ENCODE measurements around the gene FARS2. TPM values are rescaled to one million over a fixed set of nuclear protein-coding genes. Genes with fewer than 3 reads are reported as not detected.

The FARS2 gene
- total and polyA plus RNA-seq, 2 donors (not counting 1 experiment from before 2014, with no cell fraction given): 11.0 to 18.5 TPM

DNA sequence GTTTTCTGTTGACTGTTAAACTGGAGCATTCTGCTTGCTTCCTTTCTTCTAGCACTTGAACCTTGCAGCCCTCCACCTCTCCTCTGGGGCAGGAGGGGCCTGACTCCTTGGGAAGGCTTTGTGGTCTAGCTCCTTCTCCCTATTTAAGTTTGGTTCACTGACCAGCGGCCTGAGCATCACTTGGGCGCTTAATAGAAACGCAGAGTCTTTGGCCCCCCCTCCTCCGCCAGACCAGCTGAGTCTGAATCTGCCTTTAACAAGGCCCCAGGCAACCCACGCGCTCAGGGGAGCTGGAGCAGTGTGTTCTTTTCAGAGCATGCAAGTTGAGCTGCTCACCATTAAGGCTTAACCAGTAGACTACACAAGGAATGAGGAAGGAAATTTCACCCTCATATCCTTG, 519.7 kb downstream of the FARS2 start:
- TF ChIP-seq CTCF (conservative IDR thresholded peaks at IDR 0.05 in 1 of 2, IDR thresholded peaks at IDR 0.05 in 1 of 2; ENCODE audit: low read depth in 1 of 2, low read length in 2 of 2) (no peak), EZH2 (IDR thresholded peaks at IDR 0.05; ENCODE audit: low read length, missing control alignments) (no peak)
- no peak for DNase-seq (ENCODE audit: low read depth in 2 of 2)
- H3K27ac ChIP-seq (ENCODE audit: insufficient read depth, low read length): no peak overlapping the region
- no peak overlapping the region for H3K9ac ChIP-seq (ENCODE audit: insufficient read depth, low read length)
- no peaks in the 10 kb centered on the region for H3K9me3 ChIP-seq (ENCODE audit: control insufficient read depth, insufficient read depth, low read depth, low read length)
- H3K27me3 ChIP-seq (ENCODE audit: control insufficient read depth, insufficient read depth, low read length): no peaks in the 10 kb centered on the region
- no peak overlapping the region for H3K4me2 ChIP-seq (ENCODE audit: extremely low read depth, insufficient read depth, low read length)
- H2AFZ ChIP-seq (ENCODE audit: low read length): no peak overlapping the region
- H4K20me1 ChIP-seq (ENCODE audit: control insufficient read depth, extremely low read depth, insufficient read depth, low read length): no peaks in the 10 kb centered on the region
- no peak overlapping the region for H3K4me3 ChIP-seq (replicated peaks in 1 of 4; ENCODE audit: control extremely low read depth in 1 of 4, insufficient read depth in 1 of 4, low read depth in 3 of 4, low read length in 4 of 4)
- H3K36me3 ChIP-seq (ENCODE audit: control insufficient read depth, insufficient read depth, low read length): no peaks in the 10 kb centered on the region
- H3K79me2 ChIP-seq (ENCODE audit: control insufficient read depth, insufficient read depth, low read length): no peaks in the 10 kb centered on the region
- H3K4me1 ChIP-seq (ENCODE audit: control insufficient read depth, extremely low read depth, insufficient read depth, low read length): no peaks in the 10 kb centered on the region

- Histone ChIP-seq H4K20me1 (ENCODE audit: control insufficient read depth, extremely low read depth, insufficient read depth, low read length) (no peaks in the 10 kb centered on the region), H3K4me1 (ENCODE audit: control insufficient read depth, extremely low read depth, insufficient read depth, low read length) (no peaks in the 10 kb centered on the region), H3K4me3 (replicated peaks in 1 of 4; ENCODE audit: control extremely low read depth in 1 of 4, insufficient read depth in 1 of 4, low read depth in 3 of 4, low read length in 4 of 4) (no peak overlapping the region), H3K27ac (ENCODE audit: insufficient read depth, low read length) (no peak overlapping the region), H3K27me3 (ENCODE audit: control insufficient read depth, insufficient read depth, low read length) (no peaks in the 10 kb centered on the region), H3K36me3 (ENCODE audit: control insufficient read depth, insufficient read depth, low read length) (no peaks in the 10 kb centered on the region), H3K9ac (ENCODE audit: insufficient read depth, low read length) (no peak overlapping the region), H3K4me2 (ENCODE audit: extremely low read depth, insufficient read depth, low read length) (no peak overlapping the region), H3K79me2 (ENCODE audit: control insufficient read depth, insufficient read depth, low read length) (no peaks in the 10 kb centered on the region), H2AFZ (ENCODE audit: low read length) (no peak overlapping the region), H3K9me3 (ENCODE audit: control insufficient read depth, insufficient read depth, low read depth, low read length) (no peaks in the 10 kb centered on the region)
- TF ChIP-seq CTCF (conservative IDR thresholded peaks at IDR 0.05 in 1 of 2, IDR thresholded peaks at IDR 0.05 in 1 of 2; ENCODE audit: low read depth in 1 of 2, low read length in 2 of 2) (no peak), EZH2 (IDR thresholded peaks at IDR 0.05; ENCODE audit: low read length, missing control alignments) (no peak)
- DNase-seq (ENCODE audit: low read depth in 2 of 2): no peak
Observed at GRCh38 chr6:5781966-5782556, 520.7 kb downstream of the FARS2 start.

- H3K79me2 ChIP-seq (ENCODE audit: control insufficient read depth, insufficient read depth, low read length): no peaks in the 10 kb centered on the region
- no peaks in the 10 kb centered on the region for H3K4me1 ChIP-seq (ENCODE audit: control insufficient read depth, extremely low read depth, insufficient read depth, low read length)
- H3K27ac ChIP-seq (ENCODE audit: insufficient read depth, low read length): no peak overlapping the region
- no peaks in the 10 kb centered on the region for H4K20me1 ChIP-seq (ENCODE audit: control insufficient read depth, extremely low read depth, insufficient read depth, low read length)
- H3K36me3 ChIP-seq (ENCODE audit: control insufficient read depth, insufficient read depth, low read length): no peaks in the 10 kb centered on the region
- no peak overlapping the region for H3K4me3 ChIP-seq (replicated peaks in 1 of 4; ENCODE audit: control extremely low read depth in 1 of 4, insufficient read depth in 1 of 4, low read depth in 3 of 4, low read length in 4 of 4)
- no peak overlapping the region for H2AFZ ChIP-seq (ENCODE audit: low read length)
- TF ChIP-seq CTCF (conservative IDR thresholded peaks at IDR 0.05 in 1 of 2, IDR thresholded peaks at IDR 0.05 in 1 of 2; ENCODE audit: low read depth in 1 of 2, low read length in 2 of 2) (no peak), EZH2 (IDR thresholded peaks at IDR 0.05; ENCODE audit: low read length, missing control alignments) (no peak)
- peak; percentile 9 to 27 for DNase-seq (ENCODE audit: low read depth in 2 of 2)
- no peaks in the 10 kb centered on the region for H3K9me3 ChIP-seq (ENCODE audit: control insufficient read depth, insufficient read depth, low read depth, low read length)
- H3K4me2 ChIP-seq (ENCODE audit: extremely low read depth, insufficient read depth, low read length): no peak overlapping the region
- H3K27me3 ChIP-seq (ENCODE audit: control insufficient read depth, insufficient read depth, low read length): no peaks in the 10 kb centered on the region
- no peak overlapping the region for H3K9ac ChIP-seq (ENCODE audit: insufficient read depth, low read length)
Observed at GRCh38 chr6:5782783-5783547, 521.7 kb downstream of the FARS2 start.

Measured in fibroblast of lung (primary cell).